ENCODE measurements around the gene DIP2A.
A peak's percentile ranks its signal among the peaks of the same experiment; 100 is the strongest.

The DIP2A gene

GRCh38 chr21:46472246-46472645 lies 13.6 kb downstream of the DIP2A start:
- Histone ChIP-seq H3K4me3 (ENCODE audit: low read depth, low read length) (no peak overlapping the region), H3K36me3 (peaks cover 12% of the 10 kb centered on the region), H3K9me3 (ENCODE audit: severe bottlenecking) (no peaks in the 10 kb centered on the region), H3K27ac (peak overlapping the region; percentile 70), H3K27me3 (ENCODE audit: insufficient read depth, low read depth, severe bottlenecking) (no peaks in the 10 kb centered on the region)
- no peak for DNase-seq
- TF ChIP-seq CTCF (IDR thresholded peaks at IDR 0.05; ENCODE audit: low read depth, low read length): no peak

GRCh38 chr21:46474382-46474781 lies 15.7 kb downstream of the DIP2A start:
- H3K9me3 ChIP-seq (ENCODE audit: severe bottlenecking): no peaks in the 10 kb centered on the region
- peaks cover 6% of the 10 kb centered on the region for H3K36me3 ChIP-seq
- DNase-seq: no peak
- no peak overlapping the region for H3K4me3 ChIP-seq (ENCODE audit: low read depth, low read length)
- H3K27me3 ChIP-seq (ENCODE audit: insufficient read depth, low read depth, severe bottlenecking): no peaks in the 10 kb centered on the region
- no peak overlapping the region for H3K27ac ChIP-seq
- no peak for TF ChIP-seq CTCF (IDR thresholded peaks at IDR 0.05; ENCODE audit: low read depth, low read length)

- no peak for DNase-seq
- Histone ChIP-seq H3K9me3 (ENCODE audit: severe bottlenecking) (no peaks in the 10 kb centered on the region), H3K36me3 (peaks cover 5% of the 10 kb centered on the region), H3K27me3 (ENCODE audit: insufficient read depth, low read depth, severe bottlenecking) (no peaks in the 10 kb centered on the region), H3K4me3 (ENCODE audit: low read depth, low read length) (no peak overlapping the region), H3K27ac (peak overlapping the region; percentile 15; the same call in 1 of the 2 replicates)
- no peak for TF ChIP-seq CTCF (IDR thresholded peaks at IDR 0.05; ENCODE audit: low read depth, low read length)
Measured at GRCh38 chr21:46475296-46475695, 16.6 kb downstream of the DIP2A start.

GRCh38 chr21:46477765-46478164 lies 19.1 kb downstream of the DIP2A start:
- TF ChIP-seq CTCF (IDR thresholded peaks at IDR 0.05; ENCODE audit: low read depth, low read length): no peak
- Histone ChIP-seq H3K9me3 (ENCODE audit: severe bottlenecking) (no peaks in the 10 kb centered on the region), H3K27me3 (ENCODE audit: insufficient read depth, low read depth, severe bottlenecking) (no peaks in the 10 kb centered on the region), H3K36me3 (peaks cover 5% of the 10 kb centered on the region), H3K4me3 (ENCODE audit: low read depth, low read length) (no peak overlapping the region), H3K27ac (no peak overlapping the region)
- no peak for DNase-seq

- Histone ChIP-seq H3K27me3 (ENCODE audit: insufficient read depth, low read depth, severe bottlenecking) (no peaks in the 10 kb centered on the region), H3K9me3 (ENCODE audit: severe bottlenecking) (no peaks in the 10 kb centered on the region), H3K36me3 (peaks cover 5% of the 10 kb centered on the region), H3K4me3 (ENCODE audit: low read depth, low read length) (no peak overlapping the region), H3K27ac (no peak overlapping the region)
- no peak for TF ChIP-seq CTCF (IDR thresholded peaks at IDR 0.05; ENCODE audit: low read depth, low read length)
- no peak for DNase-seq
Measured at GRCh38 chr21:46478910-46479309, 20.2 kb downstream of the DIP2A start.

GRCh38 chr21:46480466-46480865 lies 21.8 kb downstream of the DIP2A start:
- no peak for DNase-seq
- no peak overlapping the region for H3K27ac ChIP-seq
- H3K4me3 ChIP-seq (ENCODE audit: low read depth, low read length): no peak overlapping the region
- no peak for TF ChIP-seq CTCF (IDR thresholded peaks at IDR 0.05; ENCODE audit: low read depth, low read length)
- H3K27me3 ChIP-seq (ENCODE audit: insufficient read depth, low read depth, severe bottlenecking): no peaks in the 10 kb centered on the region
- H3K36me3 ChIP-seq: peaks cover 5% of the 10 kb centered on the region
- H3K9me3 ChIP-seq (ENCODE audit: severe bottlenecking): no peaks in the 10 kb centered on the region

Measured in WERI-Rb-1 (cell line).